Naive B cell (primary cell): ENCODE measurements around the gene CYBA. TPM values are rescaled to one million over a fixed set of nuclear protein-coding genes. Genes with fewer than 3 reads are reported as not detected.
"Not testable (repeated sequence)": the region's sequence is repeated elsewhere in the genome, so short reads cannot be mapped to it uniquely, and the experiment has no call there.

Source experiments
- ATAC-seq, 2 donors: fragments of 150-1000 bp; cut with Tn5 transposase; 2 replicates each; pipeline ENCODE4 v1.10.0; 2021; ENCODE audit warnings: low read depth in 2 of 2, mild to moderate bottlenecking in 2 of 2, moderate library complexity in 2 of 2
- DNase-seq: peaks from one replicate; pipeline ENCODE4 v3.0.0; 2022
- H3K27ac Mint-ChIP-seq, 6 donors: one replicate each; pipeline ENCODE4 v1.8.0; 2020 to 2022; ENCODE audit warnings: mild to moderate bottlenecking in 6 of 6, mixed read lengths in 6 of 6, moderate library complexity in 5 of 6, inconsistent platforms in 2 of 6
- H3K27me3 Mint-ChIP-seq, 3 donors: one replicate each; pipeline ENCODE4 v1.8.0; 2021 to 2022; ENCODE audit warnings: mixed read lengths in 3 of 3, mild to moderate bottlenecking in 1 of 3
- H3K36me3 Mint-ChIP-seq, 2 donors: one replicate each; pipeline ENCODE4 v1.8.0; 2020 to 2022; ENCODE audit warnings: mixed read lengths in 2 of 2, inconsistent platforms in 1 of 2, mild to moderate bottlenecking in 1 of 2
- H3K4me1 Mint-ChIP-seq, 3 donors: one replicate each; pipeline ENCODE4 v1.8.0; 2020 to 2022; ENCODE audit warnings: mixed read lengths in 3 of 3, inconsistent platforms in 1 of 3, mild to moderate bottlenecking in 1 of 3, moderate library complexity in 1 of 3
- H3K4me3 Mint-ChIP-seq, 8 donors: one replicate each; pipeline ENCODE4 v1.8.0; 2020 to 2022; ENCODE audit warnings: mild to moderate bottlenecking in 8 of 8, mixed read lengths in 8 of 8, moderate library complexity in 8 of 8, inconsistent platforms in 2 of 8
- H3K9me3 Mint-ChIP-seq, 7 donors: one replicate each; pipeline ENCODE4 v1.8.0; 2020 to 2022; ENCODE audit warnings: mixed read lengths in 7 of 7, mild to moderate bottlenecking in 5 of 7, inconsistent platforms in 2 of 7, moderate library complexity in 1 of 7
- polyA plus RNA-seq, 6 donors: library from polyadenylated mRNA; unstranded; fragments of 300-500 nt; fragmentation: Illumina TruSeq; gene quantifications; one replicate each; pipeline ENCODE4 v1.2.3, GENCODE V29; 2021; ENCODE audit warnings: low read depth in 6 of 6

Gene CYBA
- polyA plus RNA-seq, 6 donors from 2014 or later, result 1,408 to 2,468 (median 1,616) TPM

GRCh38 chr16:88613911-88614817 is 36.7 kb downstream of the CYBA start:
- H3K36me3 Mint-ChIP-seq, result peaks cover 11 to 15% of the 10 kb centered on the region in 2 donors
- no peaks in the 10 kb centered on the region for H3K27me3 Mint-ChIP-seq
- no peaks in the 10 kb centered on the region for H3K9me3 Mint-ChIP-seq
- DNase-seq, result no peak
- H3K27ac Mint-ChIP-seq, result no peak overlapping the region
- no peak for ATAC-seq
- peaks cover 12 to 26% (median 19%) of the 10 kb centered on the region in 3 donors for H3K4me1 Mint-ChIP-seq
- H3K4me3 Mint-ChIP-seq, result no peak overlapping the region

GRCh38 chr16:88613293-88613692 is 37.6 kb downstream of the CYBA start:
- Mint-ChIP-seq H3K36me3 (peaks cover 11 to 15% of the 10 kb centered on the region in 2 donors), H3K27me3 (no peaks in the 10 kb centered on the region), H3K4me3 (no peak overlapping the region), H3K4me1 (peaks cover 15 to 24% (median 23%) of the 10 kb centered on the region in 3 donors), H3K27ac (peak overlapping the region in 1 of 6 donors; percentile 77), H3K9me3 (no peaks in the 10 kb centered on the region)
- DNase-seq (no peak), ATAC-seq (no peak)

DNA sequence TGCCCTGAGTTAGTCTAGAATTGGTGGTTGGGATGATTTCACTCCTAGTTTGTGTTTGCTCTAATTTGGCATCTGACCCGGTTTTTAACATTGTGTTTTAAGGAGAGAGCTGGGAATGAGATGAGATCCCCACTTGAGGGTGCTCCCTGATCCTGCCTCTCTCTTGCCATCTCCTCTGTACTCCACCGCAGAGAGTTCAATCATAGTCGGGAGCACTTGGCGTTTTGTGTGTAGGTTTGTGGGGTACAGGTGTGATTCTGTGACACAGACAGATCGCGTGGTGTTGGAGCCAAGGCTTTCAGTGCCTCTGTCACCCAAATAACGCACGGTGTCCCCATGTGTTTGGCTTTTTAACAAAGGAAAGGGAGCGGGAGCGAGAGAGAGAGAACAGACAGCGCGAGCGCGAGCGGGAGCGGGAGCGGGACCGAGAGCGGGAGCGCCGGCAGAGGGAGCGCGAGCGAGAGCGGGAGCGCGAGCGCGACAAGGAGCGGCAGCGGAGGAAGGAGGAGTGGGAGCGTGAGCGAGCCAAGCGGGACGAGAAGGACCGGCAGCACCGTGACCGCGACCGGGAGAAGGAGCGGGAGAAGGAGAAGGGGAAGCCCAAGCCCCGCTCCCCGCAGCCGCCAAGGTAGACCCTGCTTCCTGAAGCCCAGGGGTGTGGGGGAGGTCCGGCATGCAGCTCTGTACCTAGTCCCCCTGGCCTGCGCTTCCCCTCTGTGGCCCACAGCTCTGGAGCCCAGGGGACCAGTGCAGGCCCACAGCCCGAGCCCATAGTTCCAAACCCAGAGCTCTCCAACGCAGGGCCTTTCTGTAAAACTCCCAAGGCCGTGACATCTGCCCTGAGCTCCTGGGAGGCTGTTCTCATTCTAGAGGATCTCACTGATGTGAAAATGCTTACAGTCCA is 39.7 kb downstream of the CYBA start:
- H3K4me1 Mint-ChIP-seq, result peaks cover 28 to 30% (median 30%) of the 10 kb centered on the region in 3 donors
- no peak overlapping the region for H3K4me3 Mint-ChIP-seq
- DNase-seq (no peak), ATAC-seq (no peak)
- H3K27me3 Mint-ChIP-seq, result no peaks in the 10 kb centered on the region
- no peaks in the 10 kb centered on the region for H3K9me3 Mint-ChIP-seq
- H3K36me3 Mint-ChIP-seq, result peaks cover 11 to 16% of the 10 kb centered on the region in 2 donors
- H3K27ac Mint-ChIP-seq, result no peak overlapping the region

DNA sequence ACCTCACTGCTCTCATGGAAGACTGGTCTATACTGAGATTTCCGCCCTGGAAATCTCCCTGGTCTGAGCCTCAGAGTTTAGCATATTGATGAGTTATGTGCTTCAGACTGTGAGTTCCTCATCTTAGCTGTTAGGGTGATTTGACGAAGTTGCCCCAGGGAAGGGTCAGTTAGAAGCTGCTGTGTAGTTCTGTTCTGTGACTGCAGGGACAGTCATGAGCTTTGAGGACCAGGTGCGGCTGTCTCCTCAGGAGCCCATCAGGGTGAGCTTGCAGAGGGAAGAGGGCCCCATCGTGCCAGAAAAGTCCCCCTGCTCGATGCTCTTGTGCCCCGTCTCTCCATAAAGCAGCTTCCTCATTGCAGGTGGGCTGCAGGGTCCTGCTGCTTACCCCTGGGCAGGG is 40.8 kb downstream of the CYBA start:
- ATAC-seq (no peak), DNase-seq (no peak)
- H3K36me3 Mint-ChIP-seq, result peaks cover 11 to 15% of the 10 kb centered on the region in 2 donors
- peak overlapping the region in 1 of 8 donors; percentile 44 for H3K4me3 Mint-ChIP-seq
- peak overlapping the region in 1 of 6 donors; percentile 57 for H3K27ac Mint-ChIP-seq
- H3K27me3 Mint-ChIP-seq, result no peaks in the 10 kb centered on the region
- peaks cover 25 to 27% (median 27%) of the 10 kb centered on the region in 3 donors for H3K4me1 Mint-ChIP-seq
- H3K9me3 Mint-ChIP-seq, result no peaks in the 10 kb centered on the region

- Mint-ChIP-seq H3K27ac (peak overlapping the region in 1 of 6 donors; percentile 57), H3K4me1 (peaks cover 23 to 27% (median 26%) of the 10 kb centered on the region in 3 donors), H3K36me3 (peaks cover 11 to 15% of the 10 kb centered on the region in 2 donors)
- H3K4me3 Mint-ChIP-seq, H3K27me3 Mint-ChIP-seq, ATAC-seq, H3K9me3 Mint-ChIP-seq, DNase-seq: not testable (repeated sequence)
These were observed 41.4 kb downstream of the CYBA start for GRCh38 chr16:88609426-88609825.

GRCh38 chr16:88608076-88608475 is 42.8 kb downstream of the CYBA start:
- DNase-seq (peak; percentile 26), ATAC-seq (peak; percentile 47 to 56)
- H3K4me1 Mint-ChIP-seq, result peaks cover 18 to 23% (median 20%) of the 10 kb centered on the region in 3 donors
- H3K9me3 Mint-ChIP-seq, result no peaks in the 10 kb centered on the region
- peak overlapping the region in 5 of 6 donors; percentile 13 to 82 (median 70) for H3K27ac Mint-ChIP-seq
- H3K36me3 Mint-ChIP-seq, result peaks cover 5 to 15% of the 10 kb centered on the region in 2 donors
- H3K27me3 Mint-ChIP-seq, result no peaks in the 10 kb centered on the region
- H3K4me3 Mint-ChIP-seq, result peak overlapping the region in 6 of 8 donors; percentile 6 to 71 (median 30)

DNA sequence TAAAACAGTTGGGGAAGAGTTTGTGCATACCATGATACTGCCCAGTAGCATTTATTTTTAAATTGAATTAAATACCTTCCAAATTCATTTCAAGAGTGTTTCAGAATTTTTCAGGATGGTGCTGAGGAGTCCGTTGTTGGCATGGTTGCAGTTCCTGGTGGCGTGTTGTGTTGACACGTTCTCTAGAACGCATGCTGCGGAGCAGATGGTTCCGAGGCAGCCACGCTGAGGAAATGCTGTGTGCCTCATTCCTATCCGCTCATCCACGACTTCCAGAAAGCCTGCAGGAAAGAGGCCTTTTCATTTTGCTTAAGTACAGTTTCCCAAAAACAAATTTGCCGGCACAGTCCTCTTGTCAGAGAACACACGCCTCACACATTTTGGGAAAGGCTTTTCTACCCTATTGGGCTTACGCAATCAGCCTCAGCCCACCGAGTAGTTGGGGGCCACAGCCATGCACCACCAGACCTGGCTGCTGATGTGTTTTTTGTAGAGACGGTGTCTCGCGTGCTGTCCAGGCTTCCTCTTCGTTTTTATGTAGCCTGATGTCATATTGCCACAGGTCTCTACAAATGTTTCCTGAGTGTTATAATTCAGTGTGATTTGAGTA is 44.6 kb downstream of the CYBA start:
- Mint-ChIP-seq H3K4me1 (peaks cover 20 to 23% (median 20%) of the 10 kb centered on the region in 3 donors), H3K27ac (no peak overlapping the region), H3K9me3 (no peaks in the 10 kb centered on the region), H3K27me3 (no peaks in the 10 kb centered on the region), H3K36me3 (peaks cover 5 to 23% of the 10 kb centered on the region in 2 donors), H3K4me3 (peak overlapping the region in 1 of 8 donors; percentile 35)
- DNase-seq, result no peak
- no peak for ATAC-seq

DNA sequence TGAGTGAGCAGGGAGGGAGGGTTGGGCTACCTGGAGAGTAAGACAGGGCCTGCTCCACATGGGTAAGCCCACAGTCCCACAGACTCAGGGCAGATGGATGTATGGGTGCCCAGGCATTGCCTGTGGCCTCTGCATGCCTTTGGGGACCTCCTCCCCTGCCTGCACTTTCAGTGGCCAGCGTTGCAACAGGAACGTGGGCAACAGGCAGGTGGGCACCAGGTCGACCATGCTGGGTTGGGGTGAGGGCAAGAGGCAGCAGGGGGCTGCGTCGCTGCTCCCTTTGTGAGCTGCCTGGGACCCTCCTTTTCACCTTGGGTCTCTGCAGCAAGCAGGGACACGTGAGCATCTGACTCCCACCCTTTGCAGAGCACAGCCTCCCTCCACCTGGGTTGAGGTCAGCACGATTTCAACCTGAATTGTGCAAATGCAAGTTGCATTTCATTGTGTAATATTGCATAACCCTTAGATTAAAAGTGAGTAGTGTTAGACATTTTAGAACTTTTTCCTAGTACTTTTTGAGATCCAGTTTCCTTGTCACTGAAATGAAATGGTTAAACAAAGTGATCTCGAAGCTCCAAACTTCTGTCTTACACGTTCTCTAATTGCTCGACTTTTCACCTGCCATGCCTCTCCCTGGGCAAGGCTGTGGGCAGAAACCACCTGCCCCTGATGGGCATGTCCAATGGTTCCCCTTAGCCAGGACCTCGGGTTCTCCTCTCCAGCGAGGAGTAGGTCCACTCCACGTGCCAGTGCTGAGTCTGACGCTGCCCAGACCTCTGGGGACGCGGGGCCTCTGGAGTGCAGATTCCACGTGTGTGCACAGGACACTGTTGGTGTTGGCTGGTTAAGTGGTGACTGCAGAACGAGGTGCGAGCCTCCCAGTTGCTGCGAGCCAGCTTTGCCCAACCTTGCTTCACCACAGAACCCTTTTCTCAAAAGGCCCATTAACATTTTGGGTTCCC is 45.4 kb downstream of the CYBA start:
- H3K27me3 Mint-ChIP-seq, result no peaks in the 10 kb centered on the region
- no peaks in the 10 kb centered on the region for H3K9me3 Mint-ChIP-seq
- H3K36me3 Mint-ChIP-seq, result peaks cover 0 to 15% of the 10 kb centered on the region in 2 donors
- no peak overlapping the region for H3K4me3 Mint-ChIP-seq
- no peak overlapping the region for H3K27ac Mint-ChIP-seq
- DNase-seq, result no peak
- no peak for ATAC-seq
- peaks cover 16 to 23% (median 20%) of the 10 kb centered on the region in 3 donors for H3K4me1 Mint-ChIP-seq

DNA sequence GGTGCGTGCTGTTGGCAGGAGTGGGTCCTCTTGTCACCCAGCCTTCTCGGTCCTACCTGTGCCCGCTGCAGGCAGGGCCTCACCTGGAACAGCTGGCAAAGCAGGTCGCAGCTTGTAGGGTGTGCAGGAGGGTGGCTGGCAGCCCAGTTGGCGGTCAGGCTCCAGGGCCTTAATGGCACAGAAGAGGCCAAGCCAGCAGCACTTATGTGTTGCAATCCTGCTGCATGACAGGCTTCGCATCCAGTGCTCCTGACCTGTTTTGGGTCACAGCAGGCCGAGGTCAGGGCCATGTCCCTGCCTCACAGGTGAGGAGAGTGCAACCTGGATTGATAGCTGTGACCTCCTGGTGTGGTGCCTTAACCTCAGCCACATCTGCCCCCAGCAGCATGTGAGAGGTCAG is 48.8 kb downstream of the CYBA start:
- Mint-ChIP-seq H3K27me3 (no peaks in the 10 kb centered on the region), H3K4me3 (no peak overlapping the region), H3K4me1 (peaks cover 3 to 12% (median 8%) of the 10 kb centered on the region in 3 donors), H3K9me3 (no peaks in the 10 kb centered on the region), H3K27ac (no peak overlapping the region), H3K36me3 (peaks cover 7 to 16% of the 10 kb centered on the region in 2 donors)
- ATAC-seq (no peak), DNase-seq (no peak)

- peaks cover 7 to 16% of the 10 kb centered on the region in 2 donors for H3K36me3 Mint-ChIP-seq
- peaks cover 0 to 11% (median 4%) of the 10 kb centered on the region in 3 donors for H3K4me1 Mint-ChIP-seq
These were observed 49.4 kb downstream of the CYBA start for GRCh38 chr16:88601313-88602036.

DNA sequence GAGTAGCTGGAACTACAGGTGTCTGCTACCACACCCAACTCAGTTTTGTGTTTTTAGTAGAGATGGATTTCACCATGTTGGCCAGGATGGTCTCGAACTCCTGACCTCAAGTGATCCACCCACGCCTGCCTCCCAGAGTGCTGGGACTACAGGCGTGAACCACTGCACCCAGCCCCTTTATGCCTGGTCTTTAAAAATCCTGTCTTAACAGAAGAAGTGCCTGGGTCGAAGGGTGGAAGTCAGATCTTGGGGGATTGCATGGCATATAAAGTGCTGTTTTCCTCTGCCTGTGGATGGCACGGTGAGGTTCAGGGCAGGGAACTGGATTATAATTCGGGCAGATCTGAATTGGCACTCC is 50.3 kb downstream of the CYBA start:
- no peaks in the 10 kb centered on the region for H3K27me3 Mint-ChIP-seq
- ATAC-seq (no peak), DNase-seq (no peak)
- peaks cover 0 to 11% (median 3%) of the 10 kb centered on the region in 3 donors for H3K4me1 Mint-ChIP-seq
- H3K4me3 Mint-ChIP-seq, result peak overlapping the region in 1 of 8 donors; percentile 9
- peaks cover 9 to 16% of the 10 kb centered on the region in 2 donors for H3K36me3 Mint-ChIP-seq
- H3K27ac Mint-ChIP-seq, result peak overlapping the region in 1 of 6 donors; percentile 49
- H3K9me3 Mint-ChIP-seq, result no peaks in the 10 kb centered on the region

More at GRCh38 chr16:88601313-88602036, 49.4 kb downstream of the CYBA start:
- no peak for DNase-seq
- Mint-ChIP-seq H3K27me3 (no peaks in the 10 kb centered on the region), H3K4me3 (no peak overlapping the region), H3K27ac (peak overlapping the region in 1 of 6 donors; percentile 19), H3K9me3 (no peaks in the 10 kb centered on the region)
- ATAC-seq, result no peak
